Tibial nerve (tissue), 4 donors: Measurements from ENCODE around the gene CST9L. TPM values are rescaled to one million over a fixed set of nuclear protein-coding genes. Genes with fewer than 3 reads are reported as not detected.

Experiments used
- DNase-seq, 2 donors: peaks; one replicate each; pipeline ENCODE4 v3.0.0-alpha.2; 2019; ENCODE audit warnings: low spot score in 2 of 2
- H3K27ac ChIP-seq, 4 donors: fragments of 200-600 bp; sonication (generic) in 3 of 4; one replicate each; pipeline ENCODE4 v1.5.1; 2017 to 2019; ENCODE audit warnings: mild to moderate bottlenecking in 1 of 4
- H3K27me3 ChIP-seq, 2 donors: fragments of 200-600 bp; sonication (generic) in 1 of 2; one replicate each; pipeline versions ENCODE4 v1.5.1 to v1.6.0; 2017 to 2019
- H3K36me3 ChIP-seq, 3 donors: fragments of 200-600 bp; sonication (generic); one replicate each; pipeline ENCODE4 v1.5.1; 2018 to 2019
- H3K4me1 ChIP-seq, 4 donors: fragments of 200-600 bp; sonication (generic) in 3 of 4; one replicate each; pipeline ENCODE4 v1.5.1; 2017 to 2019
- H3K4me3 ChIP-seq, 4 donors: fragments of 200-600 bp; sonication (generic) in 3 of 4; one replicate each; pipeline ENCODE4 v1.5.1; 2017 to 2019; ENCODE audit warnings: mild to moderate bottlenecking in 1 of 4, moderate library complexity in 1 of 4
- H3K9me3 ChIP-seq, 4 donors: fragments of 200-600 bp; sonication (generic) in 3 of 4; one replicate each; pipeline ENCODE4 v1.5.1; 2017 to 2019
- CTCF ChIP-seq, 5 experiments: fragments of 200-600 bp in 3 of 5; fragments of 450-650 bp in 2 of 5; sonication (generic) in 3 of 5; IDR thresholded peaks; one replicate each; pipeline ENCODE4 v1.5.1; 2016 to 2019; ENCODE audit warnings: antibody characterized with exemption in 5 of 5, mild to moderate bottlenecking in 3 of 5, moderate library complexity in 2 of 5
- EP300 ChIP-seq, 2 donors: sonication (generic); formaldehyde crosslinking; IDR thresholded peaks; one replicate each; pipeline ENCODE4 v1.6.1; 2017; ENCODE audit warnings: antibody characterized with exemption in 2 of 2, mild to moderate bottlenecking in 1 of 2
- POLR2A ChIP-seq, 2 donors: fragments of 450-650 bp; IDR thresholded peaks; one replicate each; pipeline ENCODE4 v1.6.1; 2017; ENCODE audit warnings: antibody characterized with exemption in 2 of 2, mild to moderate bottlenecking in 2 of 2, moderate library complexity in 2 of 2
- WGBS, 2 donors: methylation state at CpG; one replicate each; pipeline ENCODE4 v1.1.5; 2018; 5-methylcytosine and 5-hydroxymethylcytosine counted together
- total RNA-seq, 4 donors: library from RNA; depleted of rRNA; stranded (reverse); fragments of >200 nt; gene quantifications; one replicate each; pipeline ENCODE4 v1.1.0, GENCODE V29; 2016

The CST9L gene
- total RNA-seq, 4 donors from 2014 or later = not detected

GRCh38 chr20:23546435-23547144, 21.7 kb downstream of the CST9L start:
- TF ChIP-seq CTCF (IDR thresholded peaks at IDR 0.05) (no peak), EP300 (IDR thresholded peaks at IDR 0.05) (no peak), POLR2A (IDR thresholded peaks at IDR 0.05) (no peak)
- Histone ChIP-seq H3K27ac (no peak overlapping the region), H3K27me3 (no peaks in the 10 kb centered on the region), H3K4me3 (no peak overlapping the region), H3K36me3 (no peaks in the 10 kb centered on the region), H3K4me1 (peaks cover 0 to 3% (median 0%) of the 10 kb centered on the region in 4 donors), H3K9me3 (no peaks in the 10 kb centered on the region)
- DNase-seq = no peak
- 85 to 90% methylated on average over 12 of the region's 12 CpGs for WGBS, 2 donors

- Histone ChIP-seq H3K36me3 (no peaks in the 10 kb centered on the region), H3K27ac (no peak overlapping the region), H3K27me3 (no peaks in the 10 kb centered on the region), H3K4me3 (no peak overlapping the region), H3K9me3 (peaks cover 0 to 6% (median 0%) of the 10 kb centered on the region in 4 donors), H3K4me1 (peaks cover 0 to 5% (median 0%) of the 10 kb centered on the region in 4 donors)
- WGBS, 2 donors = 88% methylated on average over 6 of the region's 6 CpGs
- TF ChIP-seq EP300 (IDR thresholded peaks at IDR 0.05) = no peak
- TF ChIP-seq POLR2A (IDR thresholded peaks at IDR 0.05) = no peak
- no peak for TF ChIP-seq CTCF (IDR thresholded peaks at IDR 0.05)
- DNase-seq = no peak
Observed at GRCh38 chr20:23544133-23544532, 24.2 kb downstream of the CST9L start.

GRCh38 chr20:23542801-23543200, 25.5 kb downstream of the CST9L start:
- Histone ChIP-seq H3K4me1 (peaks cover 0 to 5% (median 0%) of the 10 kb centered on the region in 4 donors), H3K36me3 (no peaks in the 10 kb centered on the region), H3K27me3 (no peaks in the 10 kb centered on the region), H3K9me3 (peaks cover 0 to 6% (median 0%) of the 10 kb centered on the region in 4 donors), H3K27ac (no peak overlapping the region), H3K4me3 (no peak overlapping the region)
- DNase-seq = no peak
- TF ChIP-seq EP300 (IDR thresholded peaks at IDR 0.05) = no peak
- 51 to 54% methylated on average over 5 of the region's 5 CpGs for WGBS, 2 donors

DNA sequence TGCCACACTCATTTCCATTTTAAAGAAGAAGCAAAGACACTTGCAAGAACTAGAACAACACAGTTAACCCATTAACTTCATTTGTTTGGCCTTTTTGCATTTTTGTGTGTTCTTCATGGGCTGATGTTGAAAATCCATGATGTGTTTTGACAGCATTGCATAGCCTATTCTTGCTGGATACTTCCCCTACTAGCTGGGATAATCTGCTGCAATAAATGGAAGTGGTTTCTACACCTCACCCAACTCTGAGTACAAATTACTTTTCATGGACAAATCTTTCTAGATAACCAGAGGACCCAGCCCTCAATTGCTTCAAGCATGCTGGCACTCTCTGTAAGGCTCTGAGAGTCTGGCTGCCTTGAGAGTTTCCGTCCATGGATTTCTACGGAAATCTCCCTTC, 26.5 kb downstream of the CST9L start:
- Histone ChIP-seq H3K4me3 (no peak overlapping the region), H3K36me3 (no peaks in the 10 kb centered on the region), H3K27me3 (no peaks in the 10 kb centered on the region), H3K9me3 (peaks cover 0 to 6% (median 0%) of the 10 kb centered on the region in 4 donors), H3K4me1 (peaks cover 0 to 5% (median 0%) of the 10 kb centered on the region in 4 donors), H3K27ac (no peak overlapping the region)
- WGBS, 2 donors = 78 to 85% methylated on average over 2 of the region's 2 CpGs
- no peak for DNase-seq
- TF ChIP-seq POLR2A (IDR thresholded peaks at IDR 0.05) (no peak), CTCF (IDR thresholded peaks at IDR 0.05) (no peak), EP300 (IDR thresholded peaks at IDR 0.05) (no peak)

GRCh38 chr20:23541330-23541729, 27.0 kb downstream of the CST9L start:
- peaks cover 0 to 5% (median 0%) of the 10 kb centered on the region in 4 donors for H3K4me1 ChIP-seq
- no peak overlapping the region for H3K27ac ChIP-seq
- TF ChIP-seq POLR2A (IDR thresholded peaks at IDR 0.05) = no peak
- TF ChIP-seq EP300 (IDR thresholded peaks at IDR 0.05) = no peak
- TF ChIP-seq CTCF (IDR thresholded peaks at IDR 0.05) = no peak
- 54 to 63% methylated on average over 1 of the region's 1 CpG for WGBS, 2 donors
- DNase-seq = no peak
- H3K4me3 ChIP-seq = no peak overlapping the region
- H3K36me3 ChIP-seq = no peaks in the 10 kb centered on the region
- H3K9me3 ChIP-seq = peaks cover 0 to 6% (median 0%) of the 10 kb centered on the region in 4 donors
- H3K27me3 ChIP-seq = no peaks in the 10 kb centered on the region
